ENCODE results near the gene MXRA8. TPM values are rescaled to one million over a fixed set of nuclear protein-coding genes. Genes with fewer than 3 reads are reported as not detected.

MXRA8 gene
- total and polyA plus RNA-seq, 2 donors (not counting 3 experiments of a cell fraction or from before 2014, with no cell fraction given) = 0.82 to 1.9 TPM

GRCh38 chr1:1406821-1407635 lies 48.7 kb upstream of the MXRA8 start, which contains the start of gene MRPL20:
MRPL20 (minus strand) TSS chr1:1407293; CDS start chr1:1407217, 76 bp downstream.
- POLR2A ChIA-PET = interaction anchor here (1.1 to 1.4 kb wide), 3 partner anchors 8 to 32 kb away, joined by 4 to 6 read pairs (median 4); partner anchors contain the start of genes AURKAIP1 and CCNL2
- peak within 1 kb of the TSS; percentile 67 for H2AFZ ChIP-seq (ENCODE audit: low read depth, low read length)
- peaks cover 43% of the 10 kb centered on the region for H3K79me2 ChIP-seq (ENCODE audit: control insufficient read depth, insufficient read depth, low read length)
- intact Hi-C loops (cut with micrococcal nuclease) = loop anchor here (1.0 to 2.0 kb wide), 6 partner anchors 8 to 98 kb away; partner anchors contain the start of genes AURKAIP1 and CCNL2
- FAIRE-seq = peak; percentile 97
- H3K36me3 ChIP-seq (ENCODE audit: control insufficient read depth in 2 of 2, extremely low read depth in 1 of 2, insufficient read depth in 2 of 2, low read length in 2 of 2) = peaks cover 9 to 13% of the 10 kb centered on the region in 2 experiments
- dilution Hi-C loops (cut with MboI; ENCODE audit: extremely low pct_ligation_motif_present, low sequenced_read_pairs) = no loop called here
- peaks cover 11% of the 10 kb centered on the region for H3K4me1 ChIP-seq (ENCODE audit: control insufficient read depth, extremely low read depth, insufficient read depth, low read length)
- TF ChIP-seq MYC (IDR thresholded peaks at IDR 0.05; ENCODE audit: low read depth, low read length) = peak; percentile 90
- TF ChIP-seq GATA2 (IDR thresholded peaks at IDR 0.05; ENCODE audit: insufficient read depth, insufficient read length, low read depth, low read length) = no peak
- TF ChIP-seq POLR2AphosphoS5 (IDR thresholded peaks at IDR 0.05; ENCODE audit: insufficient read depth, low read depth, low read length) = peak; percentile 97
- peak; percentile 68 for TF ChIP-seq MAX (IDR thresholded peaks at IDR 0.05; ENCODE audit: insufficient read depth, insufficient read length)
- no peak for TF ChIP-seq FOS (IDR thresholded peaks at IDR 0.05; ENCODE audit: borderline replicate concordance, insufficient read depth, low read length)
- TF ChIP-seq POLR2A (IDR thresholded peaks at IDR 0.05; ENCODE audit: low read depth, low read length) = peak; percentile 89
- no peak for TF ChIP-seq JUN (IDR thresholded peaks at IDR 0.05; ENCODE audit: borderline replicate concordance, insufficient read depth, insufficient read length, low read depth)
- TF ChIP-seq EZH2 (IDR thresholded peaks at IDR 0.05; ENCODE audit: borderline replicate concordance, low read depth, low read length, severe bottlenecking) = no peak
- no peaks in the 10 kb centered on the region for H4K20me1 ChIP-seq (replicated peaks; ENCODE audit: control insufficient read depth, extremely low read depth, insufficient read depth, low read length)
- H3K4me2 ChIP-seq (ENCODE audit: insufficient read depth, low read length) = peak within 1 kb of the TSS; percentile 77
- H3K9ac ChIP-seq (replicated peaks; ENCODE audit: extremely low read depth, insufficient read depth, low read length) = peak within 1 kb of the TSS; percentile 86
- peak within 1 kb of the TSS; percentile 73 to 87 (median 86) for H3K4me3 ChIP-seq (replicated peaks in 1 of 3; ENCODE audit: insufficient read depth in 1 of 3, low read depth in 1 of 3, low read length in 3 of 3)
- CTCF ChIA-PET = interaction anchor here (1.0 to 2.0 kb wide), 4 partner anchors 9 to 34 kb away, joined by 3 to 26 read pairs (median 4); partner anchors contain the start of gene ANKRD65
- BruUV-seq (replicated peaks) = TSS peak; percentile 45
- peak within 1 kb of the TSS; percentile 54 for H3K27ac ChIP-seq (ENCODE audit: insufficient read depth, low read depth, low read length)
- DNase-seq (ENCODE audit: low read depth, low spot score) = peak; percentile 88
- H3K9me3 ChIP-seq (replicated peaks; ENCODE audit: control insufficient read depth, insufficient read depth, low read length) = no peaks in the 10 kb centered on the region
- H3K9me1 ChIP-seq (replicated peaks; ENCODE audit: control insufficient read depth, extremely low read depth, insufficient read depth, low read length) = no peaks in the 10 kb centered on the region
- no peaks in the 10 kb centered on the region for H3K27me3 ChIP-seq (ENCODE audit: control insufficient read depth in 2 of 2, insufficient read depth in 2 of 2, low read length in 2 of 2)

All from endothelial cell of umbilical vein (primary cell).